ENCODE measurements around the gene CHD9NB. TPM values are rescaled to one million over a fixed set of nuclear protein-coding genes. Genes with fewer than 3 reads are reported as not detected.
"Not testable (repeated sequence)": the region's sequence is repeated elsewhere in the genome, so short reads cannot be mapped to it uniquely, and the experiment has no call there.

The CHD9NB gene
- polyA plus RNA-seq, 2 donors = 3.4 to 9.4 TPM

GRCh38 chr16:53036711-53037110 lies 16.0 kb downstream of the CHD9NB start:
- H3K9me3 ChIP-seq (ENCODE audit: control insufficient read depth in 2 of 2, insufficient read depth in 1 of 2, low read depth in 1 of 2, low read length in 1 of 2); H3K4me3 ChIP-seq (ENCODE audit: low read depth in 1 of 2, low read length in 2 of 2); H3K27me3 ChIP-seq (ENCODE audit: control insufficient read depth in 1 of 2, insufficient read depth in 2 of 2, low read length in 2 of 2); H3K4me1 ChIP-seq (ENCODE audit: control insufficient read depth in 2 of 2, insufficient read depth in 2 of 2, low read length in 1 of 2); H3K36me3 ChIP-seq (ENCODE audit: control insufficient read depth in 2 of 2, insufficient read depth in 2 of 2, low read length in 1 of 2): not testable (repeated sequence)
- WGBS, 2 donors = 50 to 63% methylated on average over 6 of the region's 6 CpGs
- peak overlapping the region; percentile 9 to 35 for H3K27ac ChIP-seq (ENCODE audit: low read depth in 2 of 2, low read length in 1 of 2)

GRCh38 chr16:53036066-53036465 lies 16.6 kb downstream of the CHD9NB start:
- Histone ChIP-seq H3K4me3 (ENCODE audit: low read depth in 1 of 2, low read length in 2 of 2) (no peak overlapping the region), H3K9me3 (ENCODE audit: control insufficient read depth in 2 of 2, insufficient read depth in 1 of 2, low read depth in 1 of 2, low read length in 1 of 2) (no peaks in the 10 kb centered on the region), H3K27me3 (ENCODE audit: control insufficient read depth in 1 of 2, insufficient read depth in 2 of 2, low read length in 2 of 2) (no peaks in the 10 kb centered on the region), H3K36me3 (ENCODE audit: control insufficient read depth in 2 of 2, insufficient read depth in 2 of 2, low read length in 1 of 2) (no peaks in the 10 kb centered on the region), H3K4me1 (ENCODE audit: control insufficient read depth in 2 of 2, insufficient read depth in 2 of 2, low read length in 1 of 2) (peaks cover 0 to 7% of the 10 kb centered on the region in 2 donors), H3K27ac (ENCODE audit: low read depth in 2 of 2, low read length in 1 of 2) (no peak overlapping the region)
- 82 to 93% methylated on average over 6 of the region's 6 CpGs for WGBS, 2 donors

- Histone ChIP-seq H3K9me3 (ENCODE audit: control insufficient read depth in 2 of 2, insufficient read depth in 1 of 2, low read depth in 1 of 2, low read length in 1 of 2) (no peaks in the 10 kb centered on the region), H3K4me3 (ENCODE audit: low read depth in 1 of 2, low read length in 2 of 2) (no peak overlapping the region), H3K4me1 (ENCODE audit: control insufficient read depth in 2 of 2, insufficient read depth in 2 of 2, low read length in 1 of 2) (peaks cover 0 to 7% of the 10 kb centered on the region in 2 donors), H3K36me3 (ENCODE audit: control insufficient read depth in 2 of 2, insufficient read depth in 2 of 2, low read length in 1 of 2) (no peaks in the 10 kb centered on the region), H3K27me3 (ENCODE audit: control insufficient read depth in 1 of 2, insufficient read depth in 2 of 2, low read length in 2 of 2) (no peaks in the 10 kb centered on the region), H3K27ac (ENCODE audit: low read depth in 2 of 2, low read length in 1 of 2) (no peak overlapping the region)
- WGBS, 2 donors = 86 to 92% methylated on average over 3 of the region's 3 CpGs
Measured at GRCh38 chr16:53035176-53035942, 17.3 kb downstream of the CHD9NB start.

GRCh38 chr16:53034306-53034705 lies 18.4 kb downstream of the CHD9NB start:
- Histone ChIP-seq H3K4me1 (ENCODE audit: control insufficient read depth in 2 of 2, insufficient read depth in 2 of 2, low read length in 1 of 2) (peaks cover 0 to 7% of the 10 kb centered on the region in 2 donors), H3K27ac (ENCODE audit: low read depth in 2 of 2, low read length in 1 of 2) (no peak overlapping the region), H3K9me3 (ENCODE audit: control insufficient read depth in 2 of 2, insufficient read depth in 1 of 2, low read depth in 1 of 2, low read length in 1 of 2) (no peaks in the 10 kb centered on the region), H3K27me3 (ENCODE audit: control insufficient read depth in 1 of 2, insufficient read depth in 2 of 2, low read length in 2 of 2) (no peaks in the 10 kb centered on the region), H3K36me3 (ENCODE audit: control insufficient read depth in 2 of 2, insufficient read depth in 2 of 2, low read length in 1 of 2) (no peaks in the 10 kb centered on the region), H3K4me3 (ENCODE audit: low read depth in 1 of 2, low read length in 2 of 2) (no peak overlapping the region)
- WGBS, 2 donors = 81 to 90% methylated on average over 6 of the region's 6 CpGs

GRCh38 chr16:53031323-53031942 lies 21.3 kb downstream of the CHD9NB start:
- whole genome bisulfite sequencing, 2 donors = 35 to 46% methylated on average over 2 of the region's 2 CpGs
- Histone ChIP-seq H3K27me3 (ENCODE audit: control insufficient read depth in 1 of 2, insufficient read depth in 2 of 2, low read length in 2 of 2) (no peaks in the 10 kb centered on the region), H3K27ac (ENCODE audit: low read depth in 2 of 2, low read length in 1 of 2) (peak overlapping the region; percentile 80 to 81), H3K4me1 (ENCODE audit: control insufficient read depth in 2 of 2, insufficient read depth in 2 of 2, low read length in 1 of 2) (peaks cover 0 to 7% of the 10 kb centered on the region in 2 donors), H3K9me3 (ENCODE audit: control insufficient read depth in 2 of 2, insufficient read depth in 1 of 2, low read depth in 1 of 2, low read length in 1 of 2) (no peaks in the 10 kb centered on the region), H3K36me3 (ENCODE audit: control insufficient read depth in 2 of 2, insufficient read depth in 2 of 2, low read length in 1 of 2) (no peaks in the 10 kb centered on the region), H3K4me3 (ENCODE audit: low read depth in 1 of 2, low read length in 2 of 2) (no peak overlapping the region)

GRCh38 chr16:53029971-53030370 lies 22.7 kb downstream of the CHD9NB start:
- H3K4me1 ChIP-seq (ENCODE audit: control insufficient read depth in 2 of 2, insufficient read depth in 2 of 2, low read length in 1 of 2) = peaks cover 0 to 4% of the 10 kb centered on the region in 2 donors

GRCh38 chr16:53024045-53024444 lies 28.7 kb downstream of the CHD9NB start:
- H3K9me3 ChIP-seq (ENCODE audit: control insufficient read depth in 2 of 2, insufficient read depth in 1 of 2, low read depth in 1 of 2, low read length in 1 of 2) = no peaks in the 10 kb centered on the region
- no peaks in the 10 kb centered on the region for H3K4me1 ChIP-seq (ENCODE audit: control insufficient read depth in 2 of 2, insufficient read depth in 2 of 2, low read length in 1 of 2)
- no peaks in the 10 kb centered on the region for H3K27me3 ChIP-seq (ENCODE audit: control insufficient read depth in 1 of 2, insufficient read depth in 2 of 2, low read length in 2 of 2)
- no peaks in the 10 kb centered on the region for H3K36me3 ChIP-seq (ENCODE audit: control insufficient read depth in 2 of 2, insufficient read depth in 2 of 2, low read length in 1 of 2)
- 95 to 98% methylated on average over 4 of the region's 4 CpGs for WGBS, 2 donors
- no peak overlapping the region for H3K27ac ChIP-seq (ENCODE audit: low read depth in 2 of 2, low read length in 1 of 2)
- H3K4me3 ChIP-seq (ENCODE audit: low read depth in 1 of 2, low read length in 2 of 2) = no peak overlapping the region

More at GRCh38 chr16:53029971-53030370, 22.7 kb downstream of the CHD9NB start:
- Histone ChIP-seq H3K4me3 (ENCODE audit: low read depth in 1 of 2, low read length in 2 of 2) (no peak overlapping the region), H3K27ac (ENCODE audit: low read depth in 2 of 2, low read length in 1 of 2) (no peak overlapping the region), H3K27me3 (ENCODE audit: control insufficient read depth in 1 of 2, insufficient read depth in 2 of 2, low read length in 2 of 2) (no peaks in the 10 kb centered on the region), H3K36me3 (ENCODE audit: control insufficient read depth in 2 of 2, insufficient read depth in 2 of 2, low read length in 1 of 2) (no peaks in the 10 kb centered on the region), H3K9me3 (ENCODE audit: control insufficient read depth in 2 of 2, insufficient read depth in 1 of 2, low read depth in 1 of 2, low read length in 1 of 2) (no peaks in the 10 kb centered on the region)
- 71 to 80% methylated on average over 3 of the region's 3 CpGs for WGBS, 2 donors

GRCh38 chr16:53022374-53022773 lies 30.3 kb downstream of the CHD9NB start:
- no peaks in the 10 kb centered on the region for H3K27me3 ChIP-seq (ENCODE audit: control insufficient read depth in 1 of 2, insufficient read depth in 2 of 2, low read length in 2 of 2)
- no peaks in the 10 kb centered on the region for H3K36me3 ChIP-seq (ENCODE audit: control insufficient read depth in 2 of 2, insufficient read depth in 2 of 2, low read length in 1 of 2)
- WGBS, 2 donors = 0 to 7% methylated on average over 5 of the region's 5 CpGs
- no peak overlapping the region for H3K27ac ChIP-seq (ENCODE audit: low read depth in 2 of 2, low read length in 1 of 2)
- no peak overlapping the region for H3K4me3 ChIP-seq (ENCODE audit: low read depth in 1 of 2, low read length in 2 of 2)
- no peaks in the 10 kb centered on the region for H3K4me1 ChIP-seq (ENCODE audit: control insufficient read depth in 2 of 2, insufficient read depth in 2 of 2, low read length in 1 of 2)
- H3K9me3 ChIP-seq (ENCODE audit: control insufficient read depth in 2 of 2, insufficient read depth in 1 of 2, low read depth in 1 of 2, low read length in 1 of 2) = no peaks in the 10 kb centered on the region

- Histone ChIP-seq H3K9me3 (ENCODE audit: control insufficient read depth in 2 of 2, insufficient read depth in 1 of 2, low read depth in 1 of 2, low read length in 1 of 2) (no peaks in the 10 kb centered on the region), H3K27ac (ENCODE audit: low read depth in 2 of 2, low read length in 1 of 2) (no peak overlapping the region), H3K27me3 (ENCODE audit: control insufficient read depth in 1 of 2, insufficient read depth in 2 of 2, low read length in 2 of 2) (no peaks in the 10 kb centered on the region), H3K4me1 (ENCODE audit: control insufficient read depth in 2 of 2, insufficient read depth in 2 of 2, low read length in 1 of 2) (no peaks in the 10 kb centered on the region), H3K36me3 (ENCODE audit: control insufficient read depth in 2 of 2, insufficient read depth in 2 of 2, low read length in 1 of 2) (no peaks in the 10 kb centered on the region), H3K4me3 (ENCODE audit: low read depth in 1 of 2, low read length in 2 of 2) (no peak overlapping the region)
- 85 to 89% methylated on average over 2 of the region's 2 CpGs for WGBS, 2 donors
Measured at GRCh38 chr16:53018834-53019416, 33.8 kb downstream of the CHD9NB start.

Measured in esophagus (tissue), 2 donors.